Germinal center (tissue), 1 donor: ENCODE results near the gene TLR5.
A peak's percentile ranks its signal among the peaks of the same experiment; 100 is the strongest.
"Not testable (repeated sequence)": the region's sequence is repeated elsewhere in the genome, so short reads cannot be mapped to it uniquely, and the experiment has no call there.

Source experiments
- DNase-seq: peaks from one replicate; pipeline ENCODE4 v3.0.0; 2012; ENCODE audit warnings: mixed read lengths, low spot score

The TLR5 gene

GRCh38 chr1:223142795-223143536, at the start of gene TLR5:
TLR5 (minus strand) TSS chr1:223143248; CDS start chr1:223113031, 30,217 bp downstream.
- DNase-seq = peak; percentile 87

DNA sequence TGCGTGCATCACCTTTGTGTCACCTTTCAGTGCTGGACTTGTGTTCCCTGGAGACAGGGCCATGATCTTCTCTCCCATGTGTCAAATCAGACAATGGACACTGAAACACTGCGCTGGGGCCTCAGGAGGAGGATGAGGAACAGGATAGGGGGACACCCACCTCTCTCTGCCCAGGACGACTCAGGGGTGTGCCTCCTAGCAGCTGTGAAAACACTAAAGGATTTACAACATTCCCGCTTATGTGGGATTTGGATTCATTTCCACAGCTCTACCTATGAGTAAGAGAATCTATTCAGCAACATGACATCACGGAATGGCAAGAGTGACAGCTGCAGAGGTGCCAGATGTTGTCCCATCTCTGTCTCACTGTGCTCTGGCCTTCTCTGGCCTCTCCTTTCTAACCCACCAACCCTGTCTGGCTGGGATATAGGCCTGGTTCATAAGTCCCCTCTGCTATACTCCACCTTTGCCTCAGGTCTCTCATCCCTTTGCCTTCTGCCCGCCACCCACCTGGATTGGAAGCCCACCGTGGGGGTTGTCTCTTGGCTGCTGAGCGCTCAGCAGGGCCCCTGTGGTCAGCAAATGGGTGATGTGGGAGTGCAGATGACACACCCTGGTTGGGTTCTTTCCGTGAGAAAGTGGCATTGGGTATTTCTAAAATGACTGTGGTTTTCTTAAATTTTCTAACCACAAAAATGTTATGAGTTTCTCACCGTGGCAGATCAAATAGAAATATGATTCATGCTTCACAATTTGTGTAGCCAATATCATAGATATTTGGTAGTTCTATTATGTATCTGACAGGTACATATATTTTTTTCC, 47.1 kb upstream of the TLR5 start:
- no peak for DNase-seq

DNA sequence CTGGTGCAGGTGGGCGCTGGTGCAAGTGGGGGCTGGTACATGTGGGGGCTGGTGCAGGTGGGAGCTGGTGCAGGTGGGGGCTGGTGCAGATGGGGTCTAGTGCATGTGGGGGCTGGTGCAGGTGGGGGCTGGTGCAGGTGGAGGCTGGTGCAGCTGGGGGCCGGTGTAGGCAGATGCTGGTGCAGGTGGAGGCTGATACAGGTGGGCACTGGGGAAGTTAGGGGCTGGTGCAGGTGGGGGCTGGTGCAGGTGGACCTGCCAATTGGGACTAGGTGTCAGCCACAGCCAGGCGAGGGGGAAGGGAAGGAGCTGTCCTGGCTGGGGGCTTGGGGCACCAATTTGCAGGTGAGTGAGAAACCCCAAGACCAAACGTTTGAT, 46.5 kb upstream of the TLR5 start:
- no peak for DNase-seq

GRCh38 chr1:223188618-223189356, 45.7 kb upstream of the TLR5 start:
- DNase-seq = no peak

DNA sequence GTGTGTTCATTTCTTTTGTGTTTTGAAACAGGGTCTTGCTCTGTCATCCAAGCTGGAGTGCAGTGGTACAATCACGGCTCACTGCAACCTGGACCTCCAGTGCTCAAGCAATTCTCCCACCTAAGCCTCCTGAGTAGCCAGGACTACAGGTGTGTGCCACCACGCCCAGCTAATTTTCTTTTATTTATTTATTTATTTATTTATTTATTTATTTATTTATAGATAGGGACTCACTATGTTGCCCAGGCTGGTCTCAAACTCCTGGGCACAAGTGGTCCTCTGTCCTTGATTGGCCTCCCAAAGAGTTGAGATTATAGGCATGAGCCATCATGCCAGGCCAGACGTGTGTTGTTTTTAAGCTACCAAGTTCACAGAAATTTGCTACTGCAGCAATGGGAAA, 43.8 kb upstream of the TLR5 start:
- DNase-seq = no peak

DNA sequence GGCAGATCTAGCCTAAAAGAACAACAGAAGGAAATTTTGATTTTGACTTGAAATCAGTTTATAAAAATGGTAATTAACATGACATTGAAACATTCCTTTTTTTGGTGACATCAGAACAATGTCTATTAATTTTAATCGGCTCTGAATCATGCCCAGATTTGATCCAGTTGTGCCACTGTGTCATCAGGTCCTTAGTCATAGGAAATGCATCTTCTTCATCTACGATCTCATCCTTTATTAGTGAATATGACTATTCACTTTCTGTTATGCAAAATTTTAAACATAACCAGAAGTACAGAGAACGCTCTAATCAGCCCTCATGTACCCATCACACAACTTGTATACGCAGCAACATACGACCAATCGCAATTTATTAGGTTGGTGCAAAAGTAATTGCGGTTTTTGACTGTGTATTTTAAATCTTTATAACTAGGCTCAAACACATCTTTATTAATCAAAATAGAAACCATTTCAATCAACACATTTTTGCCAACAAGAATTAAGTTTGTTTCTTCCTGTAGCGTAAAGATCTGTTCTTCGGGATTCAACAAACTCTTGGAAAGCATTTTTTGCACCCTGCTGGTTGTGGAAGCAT, 40.3 kb upstream of the TLR5 start:
- DNase-seq = no peak

DNA sequence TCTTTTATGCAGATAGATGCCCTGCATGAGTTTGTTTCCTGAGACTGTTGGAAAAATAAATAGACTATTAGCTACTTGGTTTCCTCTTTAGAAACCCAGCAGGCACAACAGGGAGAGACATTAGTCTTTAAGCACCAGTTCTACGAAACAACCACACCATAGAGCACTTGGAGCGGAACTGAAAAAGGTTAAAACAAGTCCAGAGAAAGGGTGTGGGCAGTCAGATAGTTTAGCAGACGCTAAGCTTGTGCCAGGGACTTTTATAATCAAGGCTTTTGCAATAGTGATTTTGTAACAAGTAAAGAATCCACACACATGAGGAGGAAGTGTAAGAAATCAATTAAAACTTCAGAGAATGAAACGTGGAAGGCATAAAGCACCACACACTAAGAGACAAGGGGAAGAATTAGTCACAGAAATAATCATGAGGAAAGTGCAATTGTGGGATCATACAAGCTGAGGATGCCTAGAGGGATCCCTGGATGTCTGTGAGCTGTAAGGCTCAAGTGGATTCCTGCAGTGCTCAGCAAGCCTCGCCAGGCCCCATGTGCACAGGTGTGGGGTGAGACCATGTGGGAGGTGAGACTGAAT, 37.8 kb upstream of the TLR5 start:
- no peak for DNase-seq

DNA sequence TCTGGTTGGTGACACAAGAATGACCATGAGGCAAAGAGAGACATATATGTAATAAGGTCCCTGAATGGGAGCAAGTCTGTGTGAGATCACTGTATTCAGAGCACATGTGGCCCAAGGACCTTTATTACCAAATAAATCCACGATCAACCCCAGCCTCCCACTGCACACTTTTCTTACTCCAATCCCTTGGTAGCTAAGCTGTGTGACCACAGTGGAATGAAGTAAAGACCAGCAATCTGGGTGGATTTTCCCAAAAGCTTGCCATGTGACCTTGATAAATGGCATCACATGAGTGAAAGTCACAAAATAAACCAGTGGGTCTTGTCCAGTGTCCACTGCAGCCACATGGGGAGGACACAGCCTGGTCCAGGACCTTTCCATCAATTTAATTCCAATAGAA, 36.7 kb upstream of the TLR5 start:
- no peak for DNase-seq

GRCh38 chr1:223179280-223179679, 36.2 kb upstream of the TLR5 start:
- DNase-seq = no peak

- no peak for DNase-seq
Observed at GRCh38 chr1:223177681-223178080, 34.6 kb upstream of the TLR5 start.

DNA sequence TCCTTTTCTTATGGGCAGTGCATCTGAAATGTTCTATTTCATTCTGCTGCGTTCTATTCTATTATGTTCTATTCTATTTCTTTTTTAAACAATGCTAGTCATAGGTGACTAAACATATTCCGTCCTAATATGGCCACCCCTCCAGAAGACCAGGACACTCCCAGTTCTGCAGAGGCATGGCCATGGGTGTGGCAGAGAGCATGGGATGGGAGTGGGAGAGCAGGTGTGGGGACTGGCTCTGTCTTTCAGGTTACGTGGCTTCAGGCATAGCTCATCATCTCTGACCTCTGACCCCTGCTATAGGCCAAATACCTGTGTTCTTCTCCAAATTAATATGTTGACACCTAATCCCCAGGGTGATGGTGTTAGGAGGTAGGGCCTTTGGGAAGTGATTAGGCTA, 33.4 kb upstream of the TLR5 start:
- DNase-seq = no peak

- DNase-seq = no peak
Observed at GRCh38 chr1:223175633-223176032, 32.6 kb upstream of the TLR5 start.

DNA sequence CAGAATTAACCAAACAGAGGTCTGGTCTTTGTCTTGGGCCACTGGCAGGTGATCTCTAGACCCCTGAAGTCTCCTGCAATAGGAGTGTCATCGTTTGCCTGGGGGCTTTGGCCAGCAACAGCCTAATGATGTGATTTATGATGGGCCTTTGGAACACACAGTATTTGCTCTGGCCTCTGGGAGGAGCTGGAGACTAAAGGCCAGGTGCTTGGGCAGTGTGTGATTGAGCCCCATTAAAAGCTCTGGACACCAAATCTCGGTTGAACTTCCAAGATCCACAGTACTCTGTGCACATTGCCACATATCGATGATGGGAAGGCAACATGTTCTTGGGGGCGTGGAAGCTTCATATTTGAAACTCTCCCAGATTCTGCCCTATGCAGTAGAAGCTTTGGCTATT, 32.0 kb upstream of the TLR5 start:
- DNase-seq = no peak

GRCh38 chr1:223169458-223169857, 26.4 kb upstream of the TLR5 start:
- DNase-seq = not testable (repeated sequence)

DNA sequence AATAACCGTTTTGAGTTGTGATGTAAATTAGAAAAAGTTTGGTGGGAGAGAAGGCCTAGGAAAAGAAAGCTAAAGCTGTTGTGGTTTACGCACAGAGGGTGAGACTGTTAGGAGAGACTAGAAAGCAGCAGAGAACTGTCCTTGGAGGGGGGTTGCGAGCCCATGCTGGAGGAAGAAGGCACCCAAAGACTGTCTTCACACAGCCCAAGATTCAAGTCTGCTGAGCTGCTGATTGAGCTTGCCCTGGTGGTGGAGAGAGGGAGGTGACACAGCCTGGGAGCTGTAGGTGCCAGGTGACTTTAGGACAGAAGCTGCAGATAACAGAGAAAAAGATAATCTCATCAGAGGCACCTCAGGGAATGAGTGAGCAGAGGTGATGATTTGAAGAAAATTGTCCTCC, 18.3 kb upstream of the TLR5 start:
- no peak for DNase-seq

DNA sequence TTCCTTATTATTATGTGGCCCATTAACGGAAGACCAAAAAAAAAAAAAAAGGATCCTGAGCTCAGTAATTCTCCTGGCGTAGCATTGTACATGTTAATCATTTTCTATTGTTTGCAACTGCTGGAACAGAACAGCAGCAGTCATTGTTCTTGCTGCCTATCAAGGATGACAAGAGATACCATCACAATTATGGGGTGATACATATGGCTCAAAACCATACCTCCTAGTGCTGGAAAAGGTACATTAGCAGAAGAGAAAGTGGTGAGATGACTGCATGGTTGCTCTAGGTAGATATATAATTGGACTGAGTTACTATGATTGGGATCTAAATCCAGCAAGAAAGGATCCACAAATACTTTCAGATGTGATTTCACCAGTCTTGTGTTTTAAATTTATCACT, 13.3 kb upstream of the TLR5 start:
- no peak for DNase-seq

- DNase-seq = no peak
Observed at GRCh38 chr1:223155153-223155552, 12.1 kb upstream of the TLR5 start.

- no peak for DNase-seq
Observed at GRCh38 chr1:223153177-223154119, 10.4 kb upstream of the TLR5 start.

- no peak for DNase-seq
Observed at GRCh38 chr1:223152399-223152798, 9.4 kb upstream of the TLR5 start.

DNA sequence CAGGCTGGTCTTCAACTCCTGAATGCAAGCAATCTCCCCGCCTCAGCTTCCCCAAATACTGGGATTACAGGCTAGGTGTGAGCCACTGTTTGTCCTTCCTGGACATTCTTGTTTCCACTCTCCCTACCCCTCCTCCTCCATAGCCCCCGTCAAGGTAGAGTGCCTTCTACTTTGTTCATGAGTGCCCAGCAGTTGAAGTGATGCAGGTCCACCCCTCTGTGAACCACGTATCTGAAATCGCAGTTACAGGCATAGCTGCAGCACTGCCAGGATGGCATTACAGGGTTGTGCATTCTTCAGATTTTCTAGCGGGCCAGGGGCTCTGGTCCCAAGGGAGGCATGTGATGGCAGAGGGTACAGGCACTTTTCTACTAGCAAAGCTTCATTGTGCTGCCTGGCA, 7.4 kb upstream of the TLR5 start:
- DNase-seq = no peak

GRCh38 chr1:223147873-223148272, 4.8 kb upstream of the TLR5 start:
- DNase-seq = no peak
